Astrocyte of the spinal cord (primary cell): ENCODE results near the gene PPP1R9B.

Experiments
- DNase-seq: peaks from one replicate; pipeline ENCODE4 v3.0.0; 2011; ENCODE audit warnings: low read depth, low spot score
- H3K4me3 ChIP-seq: 2 replicates; pipeline ENCODE4 v1.5.1; 2011; ENCODE audit warnings: low read depth, mild to moderate bottlenecking, low read length, moderate library complexity
- CTCF ChIP-seq: IDR thresholded peaks from 2 replicates; pipeline ENCODE4 v1.5.1; 2012; ENCODE audit warnings: low read depth, mild to moderate bottlenecking, low read length, inconsistent platforms
- in situ Hi-C: cut with HindIII; loops from 2 replicates; pipeline ENCODE4 v1.10.0; 2017; ENCODE audit warnings: low sequenced_read_pairs

Gene PPP1R9B

GRCh38 chr17:50096092-50096491, 54.4 kb downstream of the PPP1R9B start:
- in situ Hi-C loops: no loop called here
- peak overlapping the region; percentile 69 for H3K4me3 ChIP-seq
- no peak for TF ChIP-seq CTCF
- DNase-seq: no peak

GRCh38 chr17:50095626-50096037, 54.8 kb downstream of the PPP1R9B start:
- DNase-seq: no peak
- TF ChIP-seq CTCF: no peak
- H3K4me3 ChIP-seq: peak overlapping the region; percentile 69
- in situ Hi-C loops: no loop called here

GRCh38 chr17:50094753-50095619, 55.5 kb downstream of the PPP1R9B start, which contains the start of gene PDK2:
Gene PDK2, plus strand, starts transcription at chr17:50095351. Its CDS starts 85 bp downstream, at chr17:50095436.
- peak; percentile 97 for DNase-seq
- peak within 1 kb of the TSS; percentile 69 for H3K4me3 ChIP-seq
- in situ Hi-C loops: no loop called here
- TF ChIP-seq CTCF: no peak

- in situ Hi-C loops: no loop called here
- peak; percentile 84 for TF ChIP-seq CTCF
- H3K4me3 ChIP-seq: peak overlapping the region; percentile 69
- peak; percentile 87 for DNase-seq
Observed at GRCh38 chr17:50094243-50094752, 56.2 kb downstream of the PPP1R9B start.

GRCh38 chr17:50093807-50094206, 56.7 kb downstream of the PPP1R9B start:
- TF ChIP-seq CTCF: no peak
- no peak overlapping the region for H3K4me3 ChIP-seq
- DNase-seq: no peak
- in situ Hi-C loops: no loop called here

- no peak overlapping the region for H3K4me3 ChIP-seq
- in situ Hi-C loops: no loop called here
- no peak for DNase-seq
- TF ChIP-seq CTCF: no peak
Observed at GRCh38 chr17:50093246-50093645, 57.2 kb downstream of the PPP1R9B start.
